ENCODE results near the gene ZC2HC1B. TPM values are rescaled to one million over a fixed set of nuclear protein-coding genes. Genes with fewer than 3 reads are reported as not detected.

The ZC2HC1B gene
- total RNA-seq, 1 experiment from 2014 or later: not detected

- no peak overlapping the region for H3K4me3 ChIP-seq (ENCODE audit: low read depth, low read length)
- intact Hi-C loops (cut with micrococcal nuclease; ENCODE audit: unreplicated experiment): no loop called here
- no peak for DNase-seq
- no peaks in the 10 kb centered on the region for H3K4me1 ChIP-seq
- CTCF ChIA-PET: no interaction called here
- no peak for TF ChIP-seq CTCF (IDR thresholded peaks at IDR 0.05; ENCODE audit: insufficient read depth in 1 of 2, low read depth in 1 of 2, low read length in 1 of 2, severe bottlenecking in 1 of 2, unreplicated experiment in 1 of 2)
- Mint-ChIP-seq H3K36me3 (ENCODE audit: insufficient read depth, unreplicated experiment) (no peaks in the 10 kb centered on the region), H3K4me1 (ENCODE audit: low read depth, unreplicated experiment) (no peaks in the 10 kb centered on the region), H3K9me3 (ENCODE audit: unreplicated experiment) (no peaks in the 10 kb centered on the region), H3K4me3 (ENCODE audit: unreplicated experiment) (no peak overlapping the region), H3K27ac (ENCODE audit: unreplicated experiment) (no peak overlapping the region), H3K27me3 (ENCODE audit: insufficient read depth, unreplicated experiment) (peaks cover 23% of the 10 kb centered on the region)
- no TSS peak for BruUV-seq (replicated peaks)
- no peaks in the 10 kb centered on the region for H3K36me3 ChIP-seq (ENCODE audit: control insufficient read depth, insufficient read depth, low read length)
- no peaks in the 10 kb centered on the region for H3K9me3 ChIP-seq
- no peaks in the 10 kb centered on the region for H3K27me3 ChIP-seq (replicated peaks; ENCODE audit: control insufficient read depth, insufficient read depth, low read length)
- POLR2A ChIA-PET: no interaction called here
These were observed 64.6 kb downstream of the ZC2HC1B start for GRCh38 chr6:143928853-143929252.

- no peaks in the 10 kb centered on the region for H3K36me3 ChIP-seq (ENCODE audit: control insufficient read depth, insufficient read depth, low read length)
- no peaks in the 10 kb centered on the region for H3K4me1 ChIP-seq
- H3K27me3 ChIP-seq (replicated peaks; ENCODE audit: control insufficient read depth, insufficient read depth, low read length): no peaks in the 10 kb centered on the region
- no peak overlapping the region for H3K27ac Mint-ChIP-seq (ENCODE audit: unreplicated experiment)
- no peaks in the 10 kb centered on the region for H3K9me3 ChIP-seq
- CTCF ChIA-PET: no interaction called here
- POLR2A ChIA-PET: no interaction called here
- BruUV-seq (replicated peaks): no TSS peak
- TF ChIP-seq CTCF (IDR thresholded peaks at IDR 0.05; ENCODE audit: insufficient read depth in 1 of 2, low read depth in 1 of 2, low read length in 1 of 2, severe bottlenecking in 1 of 2, unreplicated experiment in 1 of 2): no peak
- intact Hi-C loops (cut with micrococcal nuclease; ENCODE audit: unreplicated experiment): no loop called here
- H3K4me3 ChIP-seq (ENCODE audit: low read depth, low read length): no peak overlapping the region
- no peaks in the 10 kb centered on the region for H3K4me1 Mint-ChIP-seq (ENCODE audit: low read depth, unreplicated experiment)
- peaks cover 23% of the 10 kb centered on the region for H3K27me3 Mint-ChIP-seq (ENCODE audit: insufficient read depth, unreplicated experiment)
- no peaks in the 10 kb centered on the region for H3K36me3 Mint-ChIP-seq (ENCODE audit: insufficient read depth, unreplicated experiment)
- DNase-seq: no peak
- no peak overlapping the region for H3K4me3 Mint-ChIP-seq (ENCODE audit: unreplicated experiment)
- H3K9me3 Mint-ChIP-seq (ENCODE audit: unreplicated experiment): no peaks in the 10 kb centered on the region
These were observed 65.7 kb downstream of the ZC2HC1B start for GRCh38 chr6:143929975-143930374.

GRCh38 chr6:143934331-143934730, 70.1 kb downstream of the ZC2HC1B start:
- Mint-ChIP-seq H3K4me1 (ENCODE audit: low read depth, unreplicated experiment) (no peaks in the 10 kb centered on the region), H3K36me3 (ENCODE audit: insufficient read depth, unreplicated experiment) (no peaks in the 10 kb centered on the region), H3K4me3 (ENCODE audit: unreplicated experiment) (no peak overlapping the region), H3K27me3 (ENCODE audit: insufficient read depth, unreplicated experiment) (peaks cover 15% of the 10 kb centered on the region), H3K9me3 (ENCODE audit: unreplicated experiment) (no peaks in the 10 kb centered on the region), H3K27ac (ENCODE audit: unreplicated experiment) (no peak overlapping the region)
- CTCF ChIA-PET: no interaction called here
- Histone ChIP-seq H3K4me3 (ENCODE audit: low read depth, low read length) (no peak overlapping the region), H3K27me3 (replicated peaks; ENCODE audit: control insufficient read depth, insufficient read depth, low read length) (no peaks in the 10 kb centered on the region), H3K9me3 (no peaks in the 10 kb centered on the region), H3K36me3 (ENCODE audit: control insufficient read depth, insufficient read depth, low read length) (no peaks in the 10 kb centered on the region), H3K4me1 (no peaks in the 10 kb centered on the region)
- no peak for DNase-seq
- no peak for TF ChIP-seq CTCF (IDR thresholded peaks at IDR 0.05; ENCODE audit: insufficient read depth in 1 of 2, low read depth in 1 of 2, low read length in 1 of 2, severe bottlenecking in 1 of 2, unreplicated experiment in 1 of 2)
- BruUV-seq (replicated peaks): no TSS peak
- POLR2A ChIA-PET: no interaction called here
- intact Hi-C loops (cut with micrococcal nuclease; ENCODE audit: unreplicated experiment): no loop called here

Data from Caco-2 (cell line).